Stimulated activated CD4-positive, alpha-beta T cell treated with anti-CD3 and anti-CD28 coated beads, Interleukin-2, amount 100 ng/mL, for 24 hours (primary cell): Measurements from ENCODE around the gene ARHGEF35.
"Not testable (repeated sequence)": the region's sequence is repeated elsewhere in the genome, so short reads cannot be mapped to it uniquely, and the experiment has no call there.

Experiments used
- DNase-seq, 2 donors: peaks; one replicate each; pipeline ENCODE4 v3.0.0-alpha.2; 2020

ARHGEF35 gene

DNA sequence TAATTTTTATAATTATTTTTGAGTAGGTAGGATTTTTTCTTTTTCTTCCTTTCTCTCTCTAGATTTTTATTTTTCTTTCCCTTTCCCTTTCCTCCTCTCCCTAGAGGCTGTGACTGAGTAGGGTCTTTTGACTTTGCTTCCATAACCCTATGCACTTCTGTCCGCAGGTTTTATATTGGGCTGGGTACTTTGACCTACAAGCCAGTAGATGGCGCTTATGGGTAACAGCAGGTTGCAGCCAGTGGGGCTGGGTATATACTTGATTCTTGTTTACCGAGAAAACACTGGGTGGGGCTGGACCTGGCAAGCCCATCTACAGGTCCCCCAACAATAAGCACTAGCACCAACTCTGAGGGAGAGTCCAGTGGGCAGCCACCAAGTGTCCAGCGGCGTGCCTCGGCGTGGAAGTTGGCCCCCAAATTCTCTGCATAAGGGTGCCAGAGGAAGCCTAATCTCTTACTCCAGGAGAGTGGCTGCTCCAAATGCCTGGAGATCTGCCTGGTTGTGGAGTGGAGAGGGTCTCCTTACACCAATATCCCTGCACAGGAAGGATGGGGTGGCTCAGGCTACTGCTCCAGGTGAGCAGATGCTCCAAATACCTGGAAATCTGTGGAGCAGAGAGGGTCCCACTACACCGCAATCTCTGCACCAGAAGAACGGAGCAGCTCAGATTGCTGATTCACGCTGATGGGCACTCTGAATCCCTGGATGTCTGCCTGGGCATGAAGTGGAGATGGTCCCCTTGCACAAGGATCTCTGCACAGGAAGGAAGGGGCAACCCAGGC lies 17.1 kb downstream of the ARHGEF35 start:
- DNase-seq: peak in 1 of 2 donors; percentile 9

DNA sequence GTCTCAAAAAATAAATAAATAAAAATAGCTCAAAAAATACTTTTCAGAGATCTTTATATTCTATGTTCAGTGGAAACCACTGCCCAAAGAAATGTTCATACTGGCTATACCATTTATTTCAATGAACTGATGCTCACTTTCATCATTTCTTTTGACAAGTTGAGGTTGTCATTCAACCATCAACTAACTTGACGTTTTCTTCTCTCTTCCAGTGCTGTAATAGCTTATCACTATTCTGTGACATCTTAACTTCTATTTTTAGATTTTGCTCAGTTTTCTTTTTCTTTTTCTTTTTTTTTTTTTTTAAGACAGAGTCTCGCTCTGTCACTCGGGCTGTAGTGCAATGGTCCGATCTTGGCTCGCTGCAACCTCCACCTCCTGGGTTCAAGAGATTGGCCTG lies 21.0 kb downstream of the ARHGEF35 start:
- DNase-seq: no peak

DNA sequence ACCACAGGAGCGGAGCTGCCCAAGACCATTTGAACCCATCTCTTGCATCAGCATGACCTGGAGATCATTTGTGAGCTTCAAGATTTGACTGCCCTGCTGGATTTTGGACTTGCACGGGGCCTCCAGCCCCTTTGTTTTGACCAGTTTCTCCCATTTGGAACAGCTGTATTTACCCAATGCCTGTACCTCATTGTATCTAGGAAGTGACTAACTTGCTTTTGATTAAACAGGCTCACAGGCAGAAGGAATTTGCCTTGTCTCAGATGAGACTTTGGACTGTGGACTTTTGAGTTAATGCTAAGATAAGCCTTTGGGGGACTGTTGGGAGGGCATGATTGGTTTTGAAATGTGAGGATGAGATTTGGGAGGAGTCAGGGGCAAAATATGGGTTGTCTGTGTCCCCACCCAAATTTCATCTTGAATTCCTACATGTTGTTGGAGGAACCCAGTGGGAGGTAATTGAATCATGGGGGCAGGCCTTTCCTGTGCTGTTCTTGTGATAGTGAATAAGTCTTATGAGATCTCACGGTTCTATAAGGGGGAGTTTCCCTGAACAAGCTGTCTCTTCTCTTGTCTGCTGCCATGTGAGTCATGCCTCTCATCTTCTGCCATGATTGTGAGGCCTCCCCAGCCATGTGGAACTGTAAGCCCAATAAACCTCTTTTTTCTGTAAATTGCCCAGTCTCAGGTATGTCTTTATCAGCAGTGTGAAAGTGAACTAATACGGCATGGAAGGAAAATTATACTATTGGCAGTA lies 23.9 kb downstream of the ARHGEF35 start:
- DNase-seq: not testable (repeated sequence)

DNA sequence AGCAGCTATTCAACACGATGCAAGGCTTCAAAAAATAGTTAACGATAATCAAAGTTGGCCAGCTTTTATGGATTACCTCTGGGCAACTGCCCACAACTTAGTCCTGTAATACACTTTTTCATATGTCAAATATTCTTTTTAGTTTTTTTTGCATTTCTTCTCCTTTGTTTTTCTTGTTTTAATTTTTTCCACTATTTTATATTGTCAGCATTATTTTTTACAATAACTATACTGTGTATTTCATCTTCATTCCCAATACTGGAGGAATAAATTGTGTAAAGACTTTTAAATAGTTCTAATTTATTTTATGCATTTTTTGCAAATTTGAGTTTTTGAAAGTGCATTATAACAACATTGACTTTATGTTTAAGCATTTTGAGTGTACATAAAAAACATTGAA lies 30.8 kb downstream of the ARHGEF35 start:
- DNase-seq: no peak

DNA sequence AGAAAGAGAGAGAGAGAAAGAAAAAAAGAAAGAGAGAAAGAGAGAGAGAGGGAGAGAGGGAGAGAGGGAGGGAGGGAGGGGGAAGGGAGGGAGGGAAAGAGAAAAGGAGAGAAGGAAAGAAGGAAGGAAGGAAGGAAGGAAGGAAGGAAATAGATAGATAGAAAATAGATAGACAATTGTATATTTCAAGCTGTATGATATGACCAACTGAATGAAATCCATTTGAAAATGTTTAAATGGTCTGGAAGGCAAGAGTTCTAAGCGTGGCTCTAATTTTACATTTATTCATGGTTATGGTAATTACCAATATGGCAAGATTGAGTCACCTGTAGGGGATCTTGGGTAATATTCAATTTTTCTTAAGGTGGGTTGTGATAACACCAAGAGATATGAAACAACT lies 36.8 kb downstream of the ARHGEF35 start:
- DNase-seq: no peak

DNA sequence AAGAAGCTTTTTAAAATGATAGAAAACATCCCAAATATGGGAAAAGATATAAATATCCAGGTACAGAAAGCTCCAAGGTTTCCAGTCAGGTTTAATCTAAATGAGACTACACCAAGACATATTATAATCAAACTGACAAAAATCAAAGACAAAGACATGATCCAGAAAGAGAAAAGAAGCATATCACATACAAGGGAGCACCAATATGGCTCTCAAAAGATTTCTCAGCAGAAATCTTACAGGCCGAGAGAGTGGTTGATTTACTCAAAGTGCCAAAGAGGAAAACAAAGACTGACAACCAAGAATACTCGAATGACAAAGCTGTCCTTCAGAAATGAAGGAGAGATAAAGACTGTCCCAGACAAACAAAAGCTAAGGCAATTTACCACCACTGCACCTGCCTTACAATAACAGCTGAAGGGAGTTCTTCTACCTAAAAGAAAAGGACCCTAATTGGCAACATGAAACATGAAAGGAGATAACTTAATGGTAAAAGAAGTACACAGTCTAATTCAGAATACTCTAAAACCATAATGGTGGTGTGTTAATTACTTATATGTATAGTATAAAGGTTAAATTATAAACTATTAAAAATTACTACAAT lies 47.3 kb downstream of the ARHGEF35 start:
- DNase-seq: no peak

DNA sequence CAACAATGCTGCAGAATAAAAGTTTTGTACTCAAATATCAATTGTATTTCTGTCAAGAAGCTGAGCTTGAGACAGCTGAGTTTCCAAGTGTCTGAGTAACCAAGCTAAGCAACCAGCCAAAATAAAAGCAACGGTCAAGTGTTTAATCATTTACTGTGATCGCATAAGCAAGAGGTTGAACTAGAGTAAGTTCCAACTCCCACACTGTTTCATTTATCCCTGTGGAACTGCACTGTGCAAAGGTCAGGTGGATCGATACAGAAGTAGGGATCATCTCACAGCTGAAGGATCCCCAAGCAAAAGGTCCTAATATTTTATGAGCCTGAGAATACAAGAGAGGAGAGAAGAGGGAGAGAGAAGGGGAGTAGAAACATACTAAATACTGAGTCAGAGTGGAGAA lies 51.2 kb downstream of the ARHGEF35 start:
- DNase-seq: no peak

DNA sequence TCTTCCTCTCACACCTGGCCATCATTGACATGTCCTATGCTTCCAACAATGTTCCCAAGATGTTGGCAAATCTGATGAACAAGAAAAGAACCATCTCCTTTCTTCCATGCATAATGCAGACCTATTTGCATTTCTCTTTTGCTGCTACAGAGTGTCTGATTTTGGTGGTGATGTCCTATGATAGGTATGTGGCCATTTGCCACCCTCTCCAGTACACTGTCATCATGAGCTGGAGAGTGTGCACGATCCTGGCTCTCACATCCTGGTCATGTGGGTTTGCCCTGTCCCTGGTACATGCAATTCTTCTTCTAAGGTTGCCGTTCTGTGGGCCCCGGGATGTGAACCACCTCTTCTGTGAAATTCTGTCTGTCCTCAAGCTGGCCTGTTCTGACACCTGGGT lies 53.4 kb downstream of the ARHGEF35 start:
- DNase-seq: no peak

DNA sequence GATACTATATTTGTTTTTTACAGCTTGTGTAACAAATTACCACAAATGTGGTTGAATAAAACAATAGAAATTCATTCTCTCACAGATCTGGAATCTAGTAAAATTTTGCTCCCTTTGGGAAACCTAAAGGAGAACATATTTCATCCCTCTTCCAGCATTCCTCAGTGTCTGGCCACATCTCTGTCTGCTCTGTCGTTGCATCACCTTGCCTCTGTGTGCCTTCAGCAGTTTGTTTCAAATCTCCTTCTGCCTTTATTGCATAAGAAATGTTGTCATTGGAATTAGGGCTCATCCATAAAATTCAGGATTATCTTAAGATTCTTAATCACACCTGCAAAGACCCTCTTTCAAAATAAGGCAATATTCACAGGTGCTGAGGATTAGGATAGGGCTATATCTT lies 58.1 kb downstream of the ARHGEF35 start:
- DNase-seq: no peak
